ENCODE measurements around the gene CAPN15. TPM values are rescaled to one million over a fixed set of nuclear protein-coding genes. Genes with fewer than 3 reads are reported as not detected.

Gene CAPN15
- total RNA-seq, 2 donors from 2014 or later: 55.3 to 76.1 TPM

DNA sequence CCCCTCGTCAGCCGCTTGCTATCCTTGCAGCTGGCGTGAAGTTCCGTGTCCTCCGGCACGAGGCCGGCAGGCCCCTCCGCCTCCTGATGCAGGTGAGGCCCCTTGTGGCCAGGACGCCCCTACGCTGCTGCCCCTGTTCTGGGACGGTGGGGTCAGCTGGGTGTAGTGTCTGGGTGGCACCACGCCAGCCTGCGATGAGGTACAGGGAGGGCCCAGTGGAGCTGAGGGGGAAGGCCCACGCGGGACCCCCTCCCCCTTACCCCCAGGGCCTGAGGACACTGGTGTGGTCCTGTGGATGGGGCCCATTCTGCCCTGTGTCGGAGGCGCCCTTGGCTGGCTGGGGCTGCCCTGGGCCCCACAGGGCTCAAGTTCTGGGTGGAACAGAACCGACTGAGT is 54.7 kb downstream of the CAPN15 start:
- no peak overlapping the region for H3K27ac ChIP-seq (ENCODE audit: low read depth, low read length)
- H3K4me3 ChIP-seq (ENCODE audit: low read length): no peak overlapping the region
- Mint-ChIP-seq H3K36me3 (ENCODE audit: low read depth) (peaks cover 3% of the 10 kb centered on the region), H3K9me3 (no peaks in the 10 kb centered on the region), H3K4me1 (no peaks in the 10 kb centered on the region), H3K4me3 (no peak overlapping the region), H3K27ac (no peak overlapping the region), H3K27me3 (ENCODE audit: insufficient read depth) (peaks cover 21% of the 10 kb centered on the region)
- H3K4me1 ChIP-seq (ENCODE audit: control insufficient read depth, insufficient read depth, low read length): no peaks in the 10 kb centered on the region
- TF ChIP-seq, protein P1, sequence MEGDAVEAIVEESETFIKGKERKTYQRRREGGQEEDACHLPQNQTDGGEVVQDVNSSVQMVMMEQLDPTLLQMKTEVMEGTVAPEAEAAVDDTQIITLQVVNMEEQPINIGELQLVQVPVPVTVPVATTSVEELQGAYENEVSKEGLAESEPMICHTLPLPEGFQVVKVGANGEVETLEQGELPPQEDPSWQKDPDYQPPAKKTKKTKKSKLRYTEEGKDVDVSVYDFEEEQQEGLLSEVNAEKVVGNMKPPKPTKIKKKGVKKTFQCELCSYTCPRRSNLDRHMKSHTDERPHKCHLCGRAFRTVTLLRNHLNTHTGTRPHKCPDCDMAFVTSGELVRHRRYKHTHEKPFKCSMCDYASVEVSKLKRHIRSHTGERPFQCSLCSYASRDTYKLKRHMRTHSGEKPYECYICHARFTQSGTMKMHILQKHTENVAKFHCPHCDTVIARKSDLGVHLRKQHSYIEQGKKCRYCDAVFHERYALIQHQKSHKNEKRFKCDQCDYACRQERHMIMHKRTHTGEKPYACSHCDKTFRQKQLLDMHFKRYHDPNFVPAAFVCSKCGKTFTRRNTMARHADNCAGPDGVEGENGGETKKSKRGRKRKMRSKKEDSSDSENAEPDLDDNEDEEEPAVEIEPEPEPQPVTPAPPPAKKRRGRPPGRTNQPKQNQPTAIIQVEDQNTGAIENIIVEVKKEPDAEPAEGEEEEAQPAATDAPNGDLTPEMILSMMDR (conservative IDR thresholded peaks at IDR 0.05): no peak
- H3K9ac ChIP-seq (ENCODE audit: extremely low read depth, low read length, poor library complexity, severe bottlenecking): no peak overlapping the region
- 84 to 87% methylated on average over 12 to 18 of the region's 18 CpGs for WGBS, 2 experiments (ENCODE audit: insufficient coverage in 1 of 2, insufficient read length in 1 of 2)
- DNase-seq: no peak
- H3K9me3 ChIP-seq (ENCODE audit: control insufficient read depth, low read length): no peaks in the 10 kb centered on the region
- H3K36me3 ChIP-seq (ENCODE audit: control insufficient read depth, insufficient read depth, low read length): no peaks in the 10 kb centered on the region
- peaks cover 12% of the 10 kb centered on the region for H3K27me3 ChIP-seq (ENCODE audit: control insufficient read depth, insufficient read depth, low read length, poor library complexity, severe bottlenecking)

DNA sequence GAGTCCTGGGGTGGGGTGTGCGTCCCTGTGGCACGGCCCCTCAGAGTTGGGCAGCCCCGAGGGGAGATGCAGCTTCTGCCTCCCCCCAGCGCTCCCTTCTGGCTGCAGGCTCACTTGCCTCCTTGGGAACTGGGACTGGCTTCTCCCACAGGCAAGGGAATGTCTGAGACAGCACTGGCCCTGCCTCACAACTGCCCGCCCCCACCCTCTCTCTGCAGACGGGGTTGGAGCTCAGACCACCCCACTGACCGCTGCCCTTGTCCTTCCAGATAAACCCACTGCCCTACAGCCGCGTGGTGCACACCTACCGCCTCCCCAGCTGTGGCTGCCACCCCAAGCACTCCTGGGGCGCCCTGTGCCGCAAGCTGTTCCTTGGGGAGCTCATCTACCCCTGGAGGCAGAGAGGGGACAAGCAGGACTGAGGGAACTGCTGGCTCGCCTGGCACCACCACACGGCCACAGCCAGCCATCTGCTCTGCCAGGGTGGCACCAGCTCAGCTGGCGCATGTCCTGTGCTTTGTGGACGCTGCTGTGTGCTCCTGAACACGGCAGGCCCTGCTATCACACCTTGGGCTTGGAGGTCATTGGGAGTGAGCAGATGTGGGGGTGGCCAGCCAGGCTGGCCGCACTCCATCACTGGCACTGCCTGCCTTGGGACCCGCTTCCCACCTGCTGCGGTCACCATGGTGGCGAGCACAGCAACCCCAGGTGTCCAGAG is 55.3 kb downstream of the CAPN15 start:
- H3K4me3 Mint-ChIP-seq: no peak overlapping the region
- Histone ChIP-seq H3K27me3 (ENCODE audit: control insufficient read depth, insufficient read depth, low read length, poor library complexity, severe bottlenecking) (peaks cover 12% of the 10 kb centered on the region), H3K9ac (ENCODE audit: extremely low read depth, low read length, poor library complexity, severe bottlenecking) (no peak overlapping the region), H3K36me3 (ENCODE audit: control insufficient read depth, insufficient read depth, low read length) (no peaks in the 10 kb centered on the region), H3K9me3 (ENCODE audit: control insufficient read depth, low read length) (no peaks in the 10 kb centered on the region), H3K27ac (ENCODE audit: low read depth, low read length) (no peak overlapping the region), H3K4me3 (ENCODE audit: low read length) (no peak overlapping the region), H3K4me1 (ENCODE audit: control insufficient read depth, insufficient read depth, low read length) (no peaks in the 10 kb centered on the region)
- WGBS, 2 experiments (ENCODE audit: insufficient coverage in 1 of 2, insufficient read length in 1 of 2): 90 to 94% methylated on average over 18 to 21 of the region's 21 CpGs
- no peak overlapping the region for H3K27ac Mint-ChIP-seq
- TF ChIP-seq, protein P1 (conservative IDR thresholded peaks at IDR 0.05): no peak
- no peaks in the 10 kb centered on the region for H3K9me3 Mint-ChIP-seq
- H3K27me3 Mint-ChIP-seq (ENCODE audit: insufficient read depth): peaks cover 24% of the 10 kb centered on the region
- H3K36me3 Mint-ChIP-seq (ENCODE audit: low read depth): peaks cover 5% of the 10 kb centered on the region
- DNase-seq: peak; percentile 65
- H3K4me1 Mint-ChIP-seq: peaks cover 2% of the 10 kb centered on the region

DNA sequence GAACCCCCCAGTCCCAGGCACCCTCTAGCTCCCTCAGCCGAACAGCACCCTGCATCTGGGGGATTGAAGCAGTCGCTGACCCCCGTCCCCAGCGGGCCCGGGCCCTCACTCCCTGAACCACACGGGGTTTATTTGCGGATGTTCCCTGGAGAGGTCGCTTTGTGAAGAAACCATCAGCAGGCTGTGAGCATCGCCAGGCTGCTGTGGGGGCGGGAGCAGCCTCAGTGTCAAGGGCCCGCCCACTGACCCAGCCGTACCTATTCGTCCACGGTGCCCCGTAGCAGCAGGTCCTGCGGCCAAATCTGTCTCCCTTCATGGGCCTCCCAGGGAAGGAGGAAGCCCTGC is 55.9 kb downstream of the CAPN15 start:
- H3K4me3 ChIP-seq (ENCODE audit: low read length): no peak overlapping the region

More for the DNA sequence above, 55.9 kb downstream of the CAPN15 start:
- Histone ChIP-seq H3K9ac (ENCODE audit: extremely low read depth, low read length, poor library complexity, severe bottlenecking) (no peak overlapping the region), H3K27ac (ENCODE audit: low read depth, low read length) (no peak overlapping the region), H3K36me3 (ENCODE audit: control insufficient read depth, insufficient read depth, low read length) (no peaks in the 10 kb centered on the region), H3K9me3 (ENCODE audit: control insufficient read depth, low read length) (no peaks in the 10 kb centered on the region), H3K4me1 (ENCODE audit: control insufficient read depth, insufficient read depth, low read length) (no peaks in the 10 kb centered on the region), H3K27me3 (ENCODE audit: control insufficient read depth, insufficient read depth, low read length, poor library complexity, severe bottlenecking) (peaks cover 12% of the 10 kb centered on the region)
- Mint-ChIP-seq H3K9me3 (no peaks in the 10 kb centered on the region), H3K36me3 (ENCODE audit: low read depth) (peaks cover 5% of the 10 kb centered on the region), H3K27ac (no peak overlapping the region), H3K4me3 (no peak overlapping the region), H3K4me1 (peaks cover 2% of the 10 kb centered on the region), H3K27me3 (ENCODE audit: insufficient read depth) (peaks cover 26% of the 10 kb centered on the region)
- peak; percentile 79 for DNase-seq
- 38 to 44% methylated on average over 9 to 16 of the region's 16 CpGs for WGBS, 2 experiments (ENCODE audit: insufficient coverage in 1 of 2, insufficient read length in 1 of 2)
- TF ChIP-seq, protein P1 (conservative IDR thresholded peaks at IDR 0.05): no peak

Data from endodermal cell (in vitro differentiated cells).